Nasal cavity respiratory epithelium epithelial cell of viscerocranial mucosa (primary cell): Measurements from ENCODE around the gene LY6G5C. TPM values are rescaled to one million over a fixed set of nuclear protein-coding genes. Genes with fewer than 3 reads are reported as not detected.

Experiments used
- total RNA-seq: library from RNA; depleted of rRNA; stranded (reverse); fragments of >200 nt; gene quantifications from 2 replicates; pipeline ENCODE4 v1.2.3, GENCODE V29; 2014

LY6G5C gene
- total RNA-seq, 1 donor from 2014 or later = 0.07 TPM

Other genes with a start within 250 kb of the LY6G5C start
- gene MICB, start 182.9 kb downstream of the LY6G5C start, total RNA-seq = 3.7 and 5.8 TPM in 2 replicates
- gene MCCD1, start 152.1 kb downstream of the LY6G5C start, total RNA-seq = not detected in 2 replicates
- 205 and 333 TPM in 2 replicates for gene DDX39B, start 139.1 kb downstream of the LY6G5C start, total RNA-seq
- 0.28 and 0.34 TPM in 2 replicates for gene ATP6V1G2, start 134.5 kb downstream of the LY6G5C start, total RNA-seq
- gene NFKBIL1, start 133.5 kb downstream of the LY6G5C start, total RNA-seq = 25.8 and 52.3 TPM in 2 replicates
- gene LTA, start 108.8 kb downstream of the LY6G5C start, total RNA-seq = not detected in 2 replicates
- under 0.01 and 0.07 TPM in 2 replicates for gene TNF, start 105.5 kb downstream of the LY6G5C start, total RNA-seq
- gene LTB, start 98.6 kb downstream of the LY6G5C start, total RNA-seq = not detected in 2 replicates
- gene LST1, start 94.8 kb downstream of the LY6G5C start, total RNA-seq = not detected in 2 replicates
- gene NCR3, start 88.1 kb downstream of the LY6G5C start, total RNA-seq = not detected in 2 replicates
- not detected in 2 replicates for gene AIF1, start 65.8 kb downstream of the LY6G5C start, total RNA-seq
- 32.1 and 73.3 TPM in 2 replicates for gene PRRC2A, start 60.4 kb downstream of the LY6G5C start, total RNA-seq
- 120 and 174 TPM in 2 replicates for gene BAG6, start 28.4 kb downstream of the LY6G5C start, total RNA-seq
- gene APOM, start 25.2 kb downstream of the LY6G5C start, total RNA-seq = 0.28 and 0.34 TPM in 2 replicates
- gene C6orf47, start 20.3 kb downstream of the LY6G5C start, total RNA-seq = 24.7 and 37.6 TPM in 2 replicates
- 9.4 and 20.2 TPM in 2 replicates for gene GPANK1, start 16.1 kb downstream of the LY6G5C start, total RNA-seq
- 48.2 and 76.9 TPM in 2 replicates for gene CSNK2B, start 15.0 kb downstream of the LY6G5C start, total RNA-seq
- 0.68 and 3.3 TPM in 2 replicates for gene LY6G5B, start 11.1 kb downstream of the LY6G5C start, total RNA-seq
- gene ABHD16A, start 22.3 kb upstream of the LY6G5C start, total RNA-seq = 30.8 and 46.5 TPM in 2 replicates
- gene LY6G6F, start 25.8 kb upstream of the LY6G5C start, total RNA-seq = not detected in 2 replicates
- gene LY6G6D, start 34.3 kb upstream of the LY6G5C start, total RNA-seq = not detected in 2 replicates
- under 0.01 TPM in 1 of 2 replicates, not detected in the other for gene LY6G6C, start 40.7 kb upstream of the LY6G5C start, total RNA-seq
- not detected in 2 replicates for gene MPIG6B, start 42.3 kb upstream of the LY6G5C start, total RNA-seq
- gene DDAH2, start 48.2 kb upstream of the LY6G5C start, total RNA-seq = 16.2 and 19.8 TPM in 2 replicates
- gene CLIC1, start 55.5 kb upstream of the LY6G5C start, total RNA-seq = 269 and 558 TPM in 2 replicates
- gene MSH5, start 58.9 kb upstream of the LY6G5C start, total RNA-seq = 3.4 and 3.5 TPM in 2 replicates
- gene SAPCD1, start 81.6 kb upstream of the LY6G5C start, total RNA-seq = 0.57 TPM in 1 of 2 replicates, not detected in the other
- 0.34 and 1.00 TPM in 2 replicates for gene VWA7, start 96.3 kb upstream of the LY6G5C start, total RNA-seq
- 61.2 and 98.7 TPM in 2 replicates for gene VARS1, start 114.7 kb upstream of the LY6G5C start, total RNA-seq
- 14.4 and 35.5 TPM in 2 replicates for gene LSM2, start 125.9 kb upstream of the LY6G5C start, total RNA-seq
- gene HSPA1L, start 134.2 kb upstream of the LY6G5C start, total RNA-seq = 1.0 and 1.1 TPM in 2 replicates
- gene HSPA1A, start 134.5 kb upstream of the LY6G5C start, total RNA-seq = 29.7 and 211 TPM in 2 replicates
- 81.7 and 305 TPM in 2 replicates for gene HSPA1B, start 146.7 kb upstream of the LY6G5C start, total RNA-seq
- 64.1 and 103 TPM in 2 replicates for gene NEU1, start 181.8 kb upstream of the LY6G5C start, total RNA-seq
- gene SLC44A4, start 197.9 kb upstream of the LY6G5C start, total RNA-seq = 2.1 and 3.1 TPM in 2 replicates
- 13.7 and 47.4 TPM in 2 replicates for gene EHMT2, start 216.6 kb upstream of the LY6G5C start, total RNA-seq
- gene ZBTB12, start 221.0 kb upstream of the LY6G5C start, total RNA-seq = 1.4 and 4.1 TPM in 2 replicates
- 0.71 and 1.0 TPM in 2 replicates for gene C2, start 246.7 kb upstream of the LY6G5C start, total RNA-seq